Muscle of leg (tissue), 11 donors: Measurements from ENCODE around the gene SRRM4. TPM values are rescaled to one million over a fixed set of nuclear protein-coding genes. Genes with fewer than 3 reads are reported as not detected.
"Not testable (repeated sequence)": the region's sequence is repeated elsewhere in the genome, so short reads cannot be mapped to it uniquely, and the experiment has no call there.

Experiments
- DNase-seq: peaks from one replicate; pipeline ENCODE4 v3.0.0; 2013
- H3K27ac ChIP-seq: one replicate; pipeline ENCODE4 v1.5.1; 2013; ENCODE audit warnings: mild to moderate bottlenecking, low read length, control low read depth
- H3K27me3 ChIP-seq: one replicate; pipeline ENCODE4 v1.6.1; 2013; ENCODE audit warnings: low read length; ENCODE audit not compliant: control insufficient read depth, insufficient read depth
- H3K36me3 ChIP-seq: one replicate; pipeline ENCODE4 v1.6.1; 2013; ENCODE audit warnings: low read length; ENCODE audit not compliant: control insufficient read depth, insufficient read depth
- H3K4me1 ChIP-seq: one replicate; pipeline ENCODE4 v1.6.1; 2013; ENCODE audit warnings: low read length; ENCODE audit not compliant: control insufficient read depth, insufficient read depth
- H3K4me3 ChIP-seq: one replicate; pipeline ENCODE4 v1.5.1; 2013; ENCODE audit warnings: low read length, control low read depth
- H3K9me3 ChIP-seq: replicated peaks from 2 replicates; pipeline ENCODE4 v1.6.1; 2013; ENCODE audit warnings: low read depth, low read length; ENCODE audit not compliant: control insufficient read depth
- WGBS: methylation state at CpG from one replicate; pipeline ENCODE4 v1.1.5; 2013; ENCODE audit warnings: missing lambda C conversion rate; ENCODE audit not compliant: insufficient coverage; 5-methylcytosine and 5-hydroxymethylcytosine counted together
- polyA plus RNA-seq, 8 donors: library from polyadenylated mRNA; unstranded; fragments of 120-200 nt; gene quantifications; one replicate each; pipeline versions ENCODE4 v1.2.1 to v1.2.3, GENCODE V29; 2013; ENCODE audit warnings: inconsistent platforms in 1 of 8, low replicate concordance in 1 of 8; ENCODE audit not compliant: insufficient read length in 8 of 8, insufficient read depth in 1 of 8
- total RNA-seq: library from RNA; stranded (reverse); fragments of 120-200 nt; gene quantifications from one replicate; pipeline ENCODE4 v1.2.4, GENCODE V29; 2013

Gene SRRM4
- total and polyA plus RNA-seq, 9 donors: 0.13 to 0.44 (median 0.21) TPM

GRCh38 chr12:119088685-119089379 is 107.5 kb downstream of the SRRM4 start:
- H3K36me3 ChIP-seq: no peaks in the 10 kb centered on the region
- 76% methylated on average over 7 of the region's 10 CpGs for WGBS
- DNase-seq: no peak
- no peaks in the 10 kb centered on the region for H3K9me3 ChIP-seq
- H3K27ac ChIP-seq: no peak overlapping the region
- H3K4me1 ChIP-seq: no peaks in the 10 kb centered on the region
- H3K27me3 ChIP-seq: peaks cover 3% of the 10 kb centered on the region
- no peak overlapping the region for H3K4me3 ChIP-seq

GRCh38 chr12:119089380-119090013 is 108.2 kb downstream of the SRRM4 start:
- no peak overlapping the region for H3K27ac ChIP-seq
- no peak overlapping the region for H3K4me3 ChIP-seq
- H3K9me3 ChIP-seq: no peaks in the 10 kb centered on the region
- DNase-seq: no peak
- WGBS: no CpG with 5 or more reads among the region's 1 CpG
- H3K36me3 ChIP-seq: no peaks in the 10 kb centered on the region
- no peaks in the 10 kb centered on the region for H3K4me1 ChIP-seq
- peaks cover 3% of the 10 kb centered on the region for H3K27me3 ChIP-seq

- no CpG with 5 or more reads among the region's 1 CpG for WGBS
- no peaks in the 10 kb centered on the region for H3K9me3 ChIP-seq
Observed at GRCh38 chr12:119090276-119090675, 108.9 kb downstream of the SRRM4 start.

GRCh38 chr12:119090865-119091264 is 109.5 kb downstream of the SRRM4 start:
- 20% methylated on average over 3 of the region's 3 CpGs for WGBS
- Histone ChIP-seq H3K9me3 (no peaks in the 10 kb centered on the region), H3K27me3 (peaks cover 3% of the 10 kb centered on the region), H3K4me3 (no peak overlapping the region), H3K36me3 (no peaks in the 10 kb centered on the region), H3K27ac (no peak overlapping the region), H3K4me1 (no peaks in the 10 kb centered on the region)
- no peak for DNase-seq

More at GRCh38 chr12:119090276-119090675, 108.9 kb downstream of the SRRM4 start:
- no peak overlapping the region for H3K4me3 ChIP-seq
- no peak overlapping the region for H3K27ac ChIP-seq
- H3K27me3 ChIP-seq: peaks cover 3% of the 10 kb centered on the region
- no peak for DNase-seq
- H3K36me3 ChIP-seq: no peaks in the 10 kb centered on the region
- no peaks in the 10 kb centered on the region for H3K4me1 ChIP-seq

- 31% methylated on average over 10 of the region's 11 CpGs for WGBS
- no peaks in the 10 kb centered on the region for H3K9me3 ChIP-seq
- H3K27ac ChIP-seq: no peak overlapping the region
- no peaks in the 10 kb centered on the region for H3K36me3 ChIP-seq
- H3K4me3 ChIP-seq: no peak overlapping the region
- H3K27me3 ChIP-seq: peaks cover 2% of the 10 kb centered on the region
- no peak for DNase-seq
- no peaks in the 10 kb centered on the region for H3K4me1 ChIP-seq
Observed at GRCh38 chr12:119096429-119097202, 115.3 kb downstream of the SRRM4 start.

- Histone ChIP-seq H3K36me3 (no peaks in the 10 kb centered on the region), H3K27me3 (no peaks in the 10 kb centered on the region), H3K27ac (no peak overlapping the region), H3K9me3 (no peaks in the 10 kb centered on the region), H3K4me3 (no peak overlapping the region), H3K4me1 (no peaks in the 10 kb centered on the region)
- no peak for DNase-seq
- WGBS: no CpG with 5 or more reads among the region's 3 CpGs
Observed at GRCh38 chr12:119100933-119101332, 119.6 kb downstream of the SRRM4 start.

GRCh38 chr12:119102274-119102673 is 120.9 kb downstream of the SRRM4 start:
- Histone ChIP-seq H3K4me1 (no peaks in the 10 kb centered on the region), H3K27me3 (no peaks in the 10 kb centered on the region), H3K4me3 (no peak overlapping the region), H3K36me3 (no peaks in the 10 kb centered on the region), H3K9me3 (no peaks in the 10 kb centered on the region), H3K27ac (no peak overlapping the region)
- DNase-seq: no peak
- WGBS: 75% methylated on average over 2 of the region's 4 CpGs

GRCh38 chr12:119102714-119103113 is 121.4 kb downstream of the SRRM4 start:
- no peak for DNase-seq
- Histone ChIP-seq H3K27me3 (no peaks in the 10 kb centered on the region), H3K9me3 (no peaks in the 10 kb centered on the region), H3K36me3 (no peaks in the 10 kb centered on the region), H3K27ac (no peak overlapping the region), H3K4me3 (no peak overlapping the region), H3K4me1 (no peaks in the 10 kb centered on the region)
- 92% methylated on average over 1 of the region's 1 CpG for WGBS

GRCh38 chr12:119104969-119105368 is 123.6 kb downstream of the SRRM4 start:
- H3K4me1 ChIP-seq, DNase-seq, H3K9me3 ChIP-seq, H3K4me3 ChIP-seq, H3K27ac ChIP-seq, H3K27me3 ChIP-seq, H3K36me3 ChIP-seq: not testable (repeated sequence)
- WGBS: no CpG with 5 or more reads among the region's 4 CpGs

GRCh38 chr12:119113496-119113986 is 132.2 kb downstream of the SRRM4 start:
- WGBS: no CpG with 5 or more reads among the region's 9 CpGs
- no peak overlapping the region for H3K27ac ChIP-seq
- H3K27me3 ChIP-seq: no peaks in the 10 kb centered on the region
- no peak for DNase-seq
- H3K4me1 ChIP-seq: no peaks in the 10 kb centered on the region
- no peaks in the 10 kb centered on the region for H3K36me3 ChIP-seq
- no peak overlapping the region for H3K4me3 ChIP-seq
- H3K9me3 ChIP-seq: no peaks in the 10 kb centered on the region
